CD14-positive monocyte (primary cell): Measurements from ENCODE around the gene WAC. TPM values are rescaled to one million over a fixed set of nuclear protein-coding genes. Genes with fewer than 3 reads are reported as not detected.
"Not testable (repeated sequence)": the region's sequence is repeated elsewhere in the genome, so short reads cannot be mapped to it uniquely, and the experiment has no call there.

Experiments
- DNase-seq, 3 donors: peaks; one replicate each; pipeline ENCODE4 v3.0.0-alpha.2; 2011 to 2022
- H2AFZ ChIP-seq: 2 replicates; pipeline ENCODE4 v1.6.0; 2012; ENCODE audit warnings: mild to moderate bottlenecking, low read depth, low read length, inconsistent platforms; ENCODE audit not compliant: insufficient read depth, poor library complexity, severe bottlenecking
- H3K27ac ChIP-seq, 2 donors: 1 replicate in 1 of 2; 2 replicates in 1 of 2; pipeline ENCODE4 v1.5.1; 2012 to 2013; ENCODE audit warnings: low read length in 2 of 2, control low read depth in 1 of 2, inconsistent platforms in 1 of 2, low read depth in 1 of 2, mild to moderate bottlenecking in 1 of 2
- H3K27me3 ChIP-seq, 2 donors: one replicate each; pipeline versions ENCODE4 v1.6.0 to v1.6.1; 2011 to 2013; ENCODE audit warnings: low read length in 2 of 2; ENCODE audit not compliant: control insufficient read depth in 2 of 2, insufficient read depth in 2 of 2
- H3K36me3 ChIP-seq, 2 donors: replicated peaks in 1 of 2; 1 replicate in 1 of 2; 2 replicates in 1 of 2; pipeline versions ENCODE4 v1.5.1 to v1.6.1; 2012 to 2013; ENCODE audit warnings: low read length in 2 of 2, control low read depth in 1 of 2, inconsistent platforms in 1 of 2, mild to moderate bottlenecking in 1 of 2; ENCODE audit not compliant: insufficient read depth in 2 of 2, control insufficient read depth in 1 of 2
- H3K4me1 ChIP-seq, 2 donors: 1 replicate in 1 of 2; 2 replicates in 1 of 2; pipeline versions ENCODE4 v1.5.1 to v1.6.1; 2012 to 2013; ENCODE audit warnings: low read length in 2 of 2, control low read depth in 1 of 2, inconsistent platforms in 1 of 2, mild to moderate bottlenecking in 1 of 2, moderate library complexity in 1 of 2; ENCODE audit not compliant: insufficient read depth in 2 of 2, control insufficient read depth in 1 of 2
- H3K4me2 ChIP-seq: replicated peaks from 2 replicates; pipeline ENCODE3; 2012; ENCODE audit warnings: low read length, moderate library complexity, mild to moderate bottlenecking; ENCODE audit not compliant: poor library complexity, severe bottlenecking; ENCODE audit errors: extremely low read depth
- H3K4me3 ChIP-seq, 3 experiments: fragments of 200-600 bp in 1 of 3; sonication (generic) in 1 of 3; replicated peaks in 1 of 3; 1 replicate in 2 of 3; 2 replicates in 1 of 3; pipeline ENCODE4 v1.5.1; 2011 to 2013; ENCODE audit warnings: low read length in 3 of 3, mild to moderate bottlenecking in 3 of 3, control low read depth in 2 of 3, low read depth in 2 of 3, inconsistent platforms in 1 of 3, moderate library complexity in 1 of 3
- H3K79me2 ChIP-seq: 2 replicates; pipeline ENCODE4 v1.6.0; 2012; ENCODE audit warnings: mild to moderate bottlenecking, control low read depth, inconsistent platforms, low read length, moderate library complexity; ENCODE audit not compliant: insufficient read depth
- H3K9ac ChIP-seq: 2 replicates; pipeline ENCODE4 v1.6.0; 2017; ENCODE audit warnings: low read length, mild to moderate bottlenecking; ENCODE audit not compliant: insufficient read depth, poor library complexity, severe bottlenecking
- H3K9me3 ChIP-seq, 2 donors: replicated peaks in 1 of 2; 1 replicate in 1 of 2; 2 replicates in 1 of 2; pipeline versions ENCODE4 v1.5.1 to v1.6.1; 2012 to 2013; ENCODE audit warnings: low read length in 2 of 2, control low read depth in 1 of 2; ENCODE audit not compliant: control insufficient read depth in 1 of 2, insufficient read depth in 1 of 2
- H4K20me1 ChIP-seq: 2 replicates; pipeline ENCODE4 v1.6.0; 2012; ENCODE audit warnings: mild to moderate bottlenecking, low read length, control low read depth, moderate library complexity; ENCODE audit not compliant: insufficient read depth
- H3K27ac Mint-ChIP-seq, 7 donors: one replicate each; pipeline ENCODE4 v1.8.0; 2020; ENCODE audit warnings: mild to moderate bottlenecking in 7 of 7, mixed read lengths in 7 of 7, moderate library complexity in 6 of 7, inconsistent platforms in 2 of 7
- H3K27me3 Mint-ChIP-seq, 3 donors: one replicate each; pipeline ENCODE4 v1.8.0; 2021 to 2022; ENCODE audit warnings: low read depth in 3 of 3, mild to moderate bottlenecking in 3 of 3, mixed read lengths in 3 of 3, moderate library complexity in 3 of 3, inconsistent platforms in 1 of 3
- H3K36me3 Mint-ChIP-seq, 2 donors: one replicate each; pipeline ENCODE4 v1.8.0; 2020; ENCODE audit warnings: mixed read lengths in 2 of 2, inconsistent platforms in 1 of 2, mild to moderate bottlenecking in 1 of 2
- H3K4me1 Mint-ChIP-seq: one replicate; pipeline ENCODE4 v1.8.0; 2020; ENCODE audit warnings: mild to moderate bottlenecking, mixed read lengths
- H3K4me3 Mint-ChIP-seq, 2 donors: one replicate each; pipeline ENCODE4 v1.8.0; 2020; ENCODE audit warnings: mild to moderate bottlenecking in 2 of 2, mixed read lengths in 2 of 2, moderate library complexity in 1 of 2
- H3K9me3 Mint-ChIP-seq, 7 donors: one replicate each; pipeline ENCODE4 v1.8.0; 2020 to 2022; ENCODE audit warnings: mixed read lengths in 7 of 7, mild to moderate bottlenecking in 6 of 7, moderate library complexity in 6 of 7, inconsistent platforms in 2 of 7
- WGBS: methylation state at CpG from one replicate; pipeline ENCODE4 v1.1.5; 2013; ENCODE audit warnings: missing lambda C conversion rate; ENCODE audit not compliant: insufficient coverage; 5-methylcytosine and 5-hydroxymethylcytosine counted together
- intact Hi-C, 2 donors: fragments of 100-400 bp; cut with micrococcal nuclease; formaldehyde crosslinking; loops; one replicate each; pipeline versions ENCODE4 v1.15.0 to v1.15.1; 2023
- polyA plus RNA-seq, 3 donors: library from polyadenylated mRNA; depleted of rRNA in 1 of 3; unstranded in 2 of 3; stranded (reverse) in 1 of 3; fragments of 300-500 nt in 2 of 3; fragments of >200 nt in 1 of 3; fragmentation: Illumina TruSeq in 2 of 3; gene quantifications; 1 replicate in 2 of 3; 2 replicates in 1 of 3; pipeline ENCODE4 v1.2.3, GENCODE V29; 2012 to 2021
- TF ChIP-seq, protein P1 (sequence below): fragments of 200-600 bp; IDR thresholded peaks from one replicate; pipeline ENCODE4 v1.8.0; 2022; ENCODE audit warnings: antibody characterized with exemption, mild to moderate bottlenecking

Gene WAC
- polyA plus RNA-seq, 3 donors, result 46.7 to 80.8 (median 67.9) TPM

DNA sequence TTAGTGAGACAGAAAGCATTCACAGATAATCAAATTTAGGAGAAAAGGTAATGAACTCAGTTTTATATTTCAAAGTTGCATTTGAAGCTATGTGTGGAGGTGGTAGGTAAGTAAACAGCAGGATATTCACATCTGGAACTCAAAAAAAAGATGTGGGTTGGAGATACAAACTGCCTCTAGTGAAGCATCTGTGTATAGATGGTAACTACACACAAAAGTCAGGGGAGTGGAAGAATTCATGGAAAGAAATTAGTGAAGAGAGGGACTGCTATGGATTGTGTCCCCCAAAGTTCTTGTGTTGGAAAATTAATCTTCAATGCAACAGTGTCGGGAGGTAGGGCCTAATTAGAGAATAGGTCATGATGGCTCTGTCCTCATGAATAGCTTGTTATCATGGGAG, 18.3 kb upstream of the WAC start:
- no peak overlapping the region for H3K4me3 ChIP-seq
- H3K4me2 ChIP-seq, result no peak overlapping the region
- peaks cover 0 to 14% (median 6%) of the 10 kb centered on the region in 7 donors for H3K9me3 Mint-ChIP-seq
- no CpG with 5 or more reads among the region's 1 CpG for WGBS
- no peaks in the 10 kb centered on the region for H3K4me1 ChIP-seq
- no peaks in the 10 kb centered on the region for H3K27me3 Mint-ChIP-seq
- H3K9ac ChIP-seq, result no peak overlapping the region
- no peaks in the 10 kb centered on the region for H3K36me3 Mint-ChIP-seq
- H3K36me3 ChIP-seq, result no peaks in the 10 kb centered on the region
- peaks cover 0 to 9% of the 10 kb centered on the region in 2 donors for H3K9me3 ChIP-seq
- H3K27ac ChIP-seq, result no peak overlapping the region
- TF ChIP-seq, protein P1, sequence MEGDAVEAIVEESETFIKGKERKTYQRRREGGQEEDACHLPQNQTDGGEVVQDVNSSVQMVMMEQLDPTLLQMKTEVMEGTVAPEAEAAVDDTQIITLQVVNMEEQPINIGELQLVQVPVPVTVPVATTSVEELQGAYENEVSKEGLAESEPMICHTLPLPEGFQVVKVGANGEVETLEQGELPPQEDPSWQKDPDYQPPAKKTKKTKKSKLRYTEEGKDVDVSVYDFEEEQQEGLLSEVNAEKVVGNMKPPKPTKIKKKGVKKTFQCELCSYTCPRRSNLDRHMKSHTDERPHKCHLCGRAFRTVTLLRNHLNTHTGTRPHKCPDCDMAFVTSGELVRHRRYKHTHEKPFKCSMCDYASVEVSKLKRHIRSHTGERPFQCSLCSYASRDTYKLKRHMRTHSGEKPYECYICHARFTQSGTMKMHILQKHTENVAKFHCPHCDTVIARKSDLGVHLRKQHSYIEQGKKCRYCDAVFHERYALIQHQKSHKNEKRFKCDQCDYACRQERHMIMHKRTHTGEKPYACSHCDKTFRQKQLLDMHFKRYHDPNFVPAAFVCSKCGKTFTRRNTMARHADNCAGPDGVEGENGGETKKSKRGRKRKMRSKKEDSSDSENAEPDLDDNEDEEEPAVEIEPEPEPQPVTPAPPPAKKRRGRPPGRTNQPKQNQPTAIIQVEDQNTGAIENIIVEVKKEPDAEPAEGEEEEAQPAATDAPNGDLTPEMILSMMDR, result no peak
- H3K4me1 Mint-ChIP-seq, result peaks cover 26% of the 10 kb centered on the region
- H4K20me1 ChIP-seq, result no peaks in the 10 kb centered on the region
- no peaks in the 10 kb centered on the region for H3K79me2 ChIP-seq
- no peak for DNase-seq
- peak overlapping the region in 1 of 7 donors; percentile 0 for H3K27ac Mint-ChIP-seq
- H3K4me3 Mint-ChIP-seq, result no peak overlapping the region
- H3K27me3 ChIP-seq, result no peaks in the 10 kb centered on the region
- H2AFZ ChIP-seq, result no peak overlapping the region
- intact Hi-C loops, result no loop called here

DNA sequence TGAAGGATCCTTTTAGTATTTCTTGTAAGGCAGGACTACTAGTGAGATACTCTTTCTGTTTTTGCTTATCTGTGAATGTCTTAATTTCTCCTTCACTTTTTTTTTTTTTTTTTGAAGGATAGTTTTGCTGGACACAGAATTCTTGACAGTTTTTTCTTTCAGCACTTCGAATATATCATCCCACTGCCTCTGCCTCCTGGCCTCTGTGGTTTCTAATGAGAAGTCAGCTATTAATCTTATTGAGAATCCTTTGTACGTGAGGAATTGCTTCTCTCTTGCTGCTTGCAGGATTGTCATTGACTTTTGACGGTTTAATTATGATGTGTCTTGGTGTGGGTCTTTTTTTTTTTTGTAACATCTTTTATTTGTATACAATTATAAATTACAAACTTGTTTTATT, 12.6 kb upstream of the WAC start:
- no peak overlapping the region for H3K9ac ChIP-seq
- Mint-ChIP-seq H3K36me3 (peaks cover 23 to 26% of the 10 kb centered on the region in 2 donors), H3K9me3 (peaks cover 16 to 48% (median 36%) of the 10 kb centered on the region in 7 donors), H3K27me3 (no peaks in the 10 kb centered on the region), H3K27ac (no peak overlapping the region), H3K4me3 (no peak overlapping the region), H3K4me1 (peaks cover 17% of the 10 kb centered on the region)
- H3K4me1 ChIP-seq, result no peaks in the 10 kb centered on the region
- peaks cover 18 to 25% of the 10 kb centered on the region in 2 donors for H3K9me3 ChIP-seq
- H3K36me3 ChIP-seq, result peaks cover 9 to 18% of the 10 kb centered on the region in 2 donors
- no peak for DNase-seq
- H3K4me2 ChIP-seq, result no peak overlapping the region
- intact Hi-C loops, result no loop called here
- TF ChIP-seq, protein P1, result no peak
- H3K27me3 ChIP-seq, result no peaks in the 10 kb centered on the region
- no CpG with 5 or more reads among the region's 3 CpGs for WGBS
- H2AFZ ChIP-seq, result no peak overlapping the region
- no peak overlapping the region for H3K27ac ChIP-seq
- H4K20me1 ChIP-seq, result no peaks in the 10 kb centered on the region
- H3K79me2 ChIP-seq, result no peaks in the 10 kb centered on the region
- H3K4me3 ChIP-seq, result no peak overlapping the region

DNA sequence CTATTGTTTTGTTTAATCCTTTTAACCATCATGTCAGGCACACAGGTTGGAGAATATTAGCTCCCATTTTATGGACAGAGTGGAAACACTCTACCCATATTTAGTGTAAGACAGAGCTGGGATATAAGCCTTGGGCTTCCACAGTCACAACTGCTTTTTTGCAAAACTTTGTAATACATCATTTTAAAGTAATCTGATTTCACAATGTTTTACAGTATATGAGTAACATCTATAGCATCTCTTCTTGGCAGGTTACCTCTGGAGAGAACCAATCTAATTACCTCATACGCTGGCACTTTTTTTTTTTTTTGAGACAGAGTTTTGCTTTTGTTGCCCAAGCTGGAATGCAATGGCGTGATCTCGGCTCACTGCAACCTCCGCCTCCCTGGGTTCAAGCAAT, 12.1 kb upstream of the WAC start:
- H3K9ac ChIP-seq, H3K79me2 ChIP-seq, H3K27me3 Mint-ChIP-seq, H3K4me3 Mint-ChIP-seq, H3K4me3 ChIP-seq, H3K27me3 ChIP-seq, H4K20me1 ChIP-seq, DNase-seq, H3K4me1 ChIP-seq, intact Hi-C loops, H3K27ac ChIP-seq, H2AFZ ChIP-seq, H3K4me2 ChIP-seq: not testable (repeated sequence)
- H3K36me3 ChIP-seq, result peaks cover 9 to 23% of the 10 kb centered on the region in 2 donors
- WGBS, result 100% methylated on average over 4 of the region's 4 CpGs
- Mint-ChIP-seq H3K4me1 (peaks cover 12% of the 10 kb centered on the region), H3K36me3 (peaks cover 28 to 31% of the 10 kb centered on the region in 2 donors), H3K9me3 (peaks cover 16 to 51% (median 36%) of the 10 kb centered on the region in 7 donors), H3K27ac (peak overlapping the region in 1 of 7 donors; percentile 43)
- H3K9me3 ChIP-seq, result peaks cover 18 to 25% of the 10 kb centered on the region in 2 donors
